K562 (cell line): ENCODE data around the gene FAM149B1. TPM values are rescaled to one million over a fixed set of nuclear protein-coding genes. Genes with fewer than 3 reads are reported as not detected.
A peak's percentile ranks its signal among the peaks of the same experiment; 100 is the strongest.

Source experiments
- BACH1 ChIP-seq: fragments of 200-800 bp; sonication (Bioruptor generic); IDR thresholded peaks from 2 replicates; pipeline ENCODE4 v1.6.1; 2016; ENCODE audit warnings: missing genetic modification characterization, missing compliant biosample characterization
- CBFA2T3 ChIP-seq: fragments of 450-650 bp; IDR thresholded peaks from 2 replicates; pipeline ENCODE4 v1.6.1; 2017
- CEBPB ChIP-seq: fragments of 450-650 bp; IDR thresholded peaks from 2 replicates; pipeline ENCODE4 v1.6.1; 2016; ENCODE audit warnings: missing genetic modification characterization, missing compliant biosample characterization
- CHCHD3 ChIP-seq: fragments of 250-450 bp; sonication (Bioruptor Pico); IDR thresholded peaks from 2 replicates; pipeline ENCODE4 v2.1.2; 2022; ENCODE audit warnings: mild to moderate bottlenecking
- CREM ChIP-seq: IDR thresholded peaks from 2 replicates; pipeline ENCODE4 v1.6.1; 2014; ENCODE audit warnings: antibody characterized with exemption, low read depth
- ESRRA ChIP-seq: fragments of 450-650 bp; IDR thresholded peaks from 2 replicates; pipeline ENCODE4 v1.6.1; 2014; ENCODE audit warnings: low read depth, mild to moderate bottlenecking, moderate library complexity, borderline replicate concordance
- FOXJ2 ChIP-seq: fragments of 200-800 bp; sonication (Bioruptor generic); IDR thresholded peaks from 2 replicates; pipeline ENCODE4 v1.6.1; 2016; ENCODE audit warnings: missing genetic modification characterization, missing compliant biosample characterization
- GTF2F1 ChIP-seq: IDR thresholded peaks from 2 replicates; pipeline ENCODE4 v1.6.1; 2011; ENCODE audit warnings: low read depth, low read length, improper control_type of control experiment
- MCM5 ChIP-seq: fragments of 450-650 bp; IDR thresholded peaks from 2 replicates; pipeline ENCODE4 v1.6.1; 2016; ENCODE audit warnings: low read depth
- NBN ChIP-seq: fragments of 450-650 bp; IDR thresholded peaks from 2 replicates; pipeline ENCODE4 v1.6.1; 2016; ENCODE audit warnings: low read depth, mild to moderate bottlenecking
- NCOA6 ChIP-seq: fragments of 450-650 bp; IDR thresholded peaks from 2 replicates; pipeline ENCODE4 v1.6.1; 2017; ENCODE audit warnings: mild to moderate bottlenecking
- NR2C2 ChIP-seq, 2 experiments: fragments of 200-800 bp in 1 of 2; sonication (Bioruptor generic) in 1 of 2; sonication (generic) in 1 of 2; formaldehyde crosslinking in 1 of 2; IDR thresholded peaks; 2 replicates each; pipeline versions ENCODE4 v1.6.1 to v1.8.0; 2016 to 2022; ENCODE audit warnings: mild to moderate bottlenecking in 1 of 2, missing compliant biosample characterization in 1 of 2, missing genetic modification characterization in 1 of 2, missing genetic modification reagents in 1 of 2
- POLR2A ChIP-seq: fragments of 450-650 bp; conservative IDR thresholded peaks from 2 replicates; pipeline ENCODE4 v1.6.1; 2016
- RAD51 ChIP-seq: fragments of 450-650 bp; IDR thresholded peaks from 2 replicates; pipeline ENCODE4 v1.7.1; 2016; ENCODE audit warnings: low read depth, mild to moderate bottlenecking, borderline replicate concordance
- TOE1 ChIP-seq, 2 experiments: fragments of 450-650 bp in 1 of 2; sonication (generic) in 1 of 2; formaldehyde crosslinking in 1 of 2; IDR thresholded peaks; 2 replicates each; pipeline versions ENCODE4 v1.7.1 to v1.8.0; 2016 to 2022; ENCODE audit warnings: borderline replicate concordance in 2 of 2, mild to moderate bottlenecking in 2 of 2, antibody characterized with exemption in 1 of 2, inconsistent platforms in 1 of 2, low read depth in 1 of 2, missing genetic modification reagents in 1 of 2, moderate library complexity in 1 of 2
- U2AF1 ChIP-seq: fragments of 200-400 bp; formaldehyde crosslinking; optimal IDR thresholded peaks from 2 replicates; pipeline ENCODE3; 2017; ENCODE audit warnings: mild to moderate bottlenecking, low read depth, low read length, moderate library complexity
- ZBTB1 ChIP-seq: sonication (generic); formaldehyde crosslinking; IDR thresholded peaks from 2 replicates; pipeline ENCODE4 v1.8.1; 2023; ENCODE audit warnings: missing genetic modification reagents, low read depth, mild to moderate bottlenecking, borderline replicate concordance
- ZMIZ1 ChIP-seq, 2 experiments: fragments of 150-350 bp in 1 of 2; IDR thresholded peaks; 2 replicates each; pipeline ENCODE4 v1.6.1; 2012 to 2016; ENCODE audit warnings: low read depth in 2 of 2, low read length in 2 of 2, mild to moderate bottlenecking in 1 of 2, moderate library complexity in 1 of 2
- ZNF274 ChIP-seq: IDR thresholded peaks from 2 replicates; pipeline ENCODE4 v1.6.1; 2011; ENCODE audit warnings: low read depth, mild to moderate bottlenecking, low read length, moderate library complexity, borderline replicate concordance
- polyA plus RNA-seq, 8 experiments: library from polyadenylated mRNA; depleted of rRNA in 4 of 8; stranded (reverse) in 5 of 8; unstranded in 3 of 8; fragments of >200 nt; fragmentation: Nextera tagmentation in 2 of 8; fragmentation: Illumina TruSeq in 1 of 8; extraction: Ambion mirVana in 2 of 8; extraction: Trizol in 1 of 8; gene quantifications; 2 replicates each; pipeline versions ENCODE4 v1.2.1 to v1.2.3, GENCODE V29; 2011 to 2014; ENCODE audit warnings: inconsistent platforms in 1 of 8, missing spikeins in 1 of 8
- total RNA-seq, 7 experiments: library from RNA; depleted of rRNA in 6 of 7; stranded (reverse); fragments of >200 nt in 6 of 7; fragmentation: Illumina TruSeq in 2 of 7; extraction: Trizol in 2 of 7; gene quantifications; 2 replicates each; pipeline versions ENCODE4 v1.2.1 to v1.2.3, GENCODE V29; 2011 to 2021; ENCODE audit warnings: low replicate concordance in 1 of 7
- TF ChIP-seq, protein P1 (sequence below): fragments of 450-650 bp; IDR thresholded peaks from one replicate; pipeline ENCODE4 v1.6.1; 2018; ENCODE audit warnings: mild to moderate bottlenecking, moderate library complexity; ENCODE audit not compliant: partially characterized antibody
- TF ChIP-seq, protein P2 (sequence below): fragments of 250-450 bp; sonication (Bioruptor Pico); IDR thresholded peaks from 2 replicates; pipeline ENCODE4 v1.5.0; 2020; ENCODE audit warnings: mild to moderate bottlenecking

The FAM149B1 gene
- total and polyA plus RNA-seq, 9 of the 15 experiments (the other 6 are each of a cell fraction or from before 2014, with no cell fraction given), result 4.2 to 18.5 (median 9.3) TPM

GRCh38 chr10:73244866-73245477, 77.1 kb downstream of the FAM149B1 start (continued):
- TF ChIP-seq ZBTB1 (CRISPR knock-in tag), result no peak
- no peak for TF ChIP-seq CHCHD3 (CRISPR knock-in tag)
- TF ChIP-seq CEBPB, result no peak
- no peak for TF ChIP-seq NCOA6
- TF ChIP-seq, protein P1, sequence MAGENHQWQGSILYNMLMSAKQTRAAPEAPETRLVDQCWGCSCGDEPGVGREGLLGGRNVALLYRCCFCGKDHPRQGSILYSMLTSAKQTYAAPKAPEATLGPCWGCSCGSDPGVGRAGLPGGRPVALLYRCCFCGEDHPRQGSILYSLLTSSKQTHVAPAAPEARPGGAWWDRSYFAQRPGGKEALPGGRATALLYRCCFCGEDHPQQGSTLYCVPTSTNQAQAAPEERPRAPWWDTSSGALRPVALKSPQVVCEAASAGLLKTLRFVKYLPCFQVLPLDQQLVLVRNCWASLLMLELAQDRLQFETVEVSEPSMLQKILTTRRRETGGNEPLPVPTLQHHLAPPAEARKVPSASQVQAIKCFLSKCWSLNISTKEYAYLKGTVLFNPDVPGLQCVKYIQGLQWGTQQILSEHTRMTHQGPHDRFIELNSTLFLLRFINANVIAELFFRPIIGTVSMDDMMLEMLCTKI, result no peak
- peak; percentile 44; the same call in 1 of the 2 replicates for TF ChIP-seq RAD51
- no peak for TF ChIP-seq GTF2F1
- peak; percentile 63 for TF ChIP-seq BACH1
- 0 out of 4 replicates have a peak, but pooled peaks of 1 of the 2 experiments have one; percentile 55 for TF ChIP-seq ZMIZ1 (IDR thresholded peaks at IDR 0.05; ENCODE audit: low read depth in 2 of 2, low read length in 2 of 2)
- peak; percentile 99 for TF ChIP-seq CBFA2T3
- TF ChIP-seq TOE1 (IDR thresholded peaks at IDR 0.05; ENCODE audit: borderline replicate concordance), result peak; percentile 47; the same call in 1 of the 2 replicates
- TF ChIP-seq TOE1 (CRISPR knock-in tag; IDR thresholded peaks at IDR 0.05; ENCODE audit: borderline replicate concordance, low read depth), result no peak
- peak; percentile 71 for TF ChIP-seq POLR2A
- TF ChIP-seq NBN, result peak; percentile 95
- TF ChIP-seq U2AF1, result no peak
- no peak for TF ChIP-seq NR2C2 (CRISPR knock-in tag; IDR thresholded peaks at IDR 0.05)
- no peak for TF ChIP-seq NR2C2 (tag; IDR thresholded peaks at IDR 0.05)
- 0 out of 2 replicates have a peak, but pooled peaks have one; percentile 19 for TF ChIP-seq ZNF274
- TF ChIP-seq, protein P2, sequence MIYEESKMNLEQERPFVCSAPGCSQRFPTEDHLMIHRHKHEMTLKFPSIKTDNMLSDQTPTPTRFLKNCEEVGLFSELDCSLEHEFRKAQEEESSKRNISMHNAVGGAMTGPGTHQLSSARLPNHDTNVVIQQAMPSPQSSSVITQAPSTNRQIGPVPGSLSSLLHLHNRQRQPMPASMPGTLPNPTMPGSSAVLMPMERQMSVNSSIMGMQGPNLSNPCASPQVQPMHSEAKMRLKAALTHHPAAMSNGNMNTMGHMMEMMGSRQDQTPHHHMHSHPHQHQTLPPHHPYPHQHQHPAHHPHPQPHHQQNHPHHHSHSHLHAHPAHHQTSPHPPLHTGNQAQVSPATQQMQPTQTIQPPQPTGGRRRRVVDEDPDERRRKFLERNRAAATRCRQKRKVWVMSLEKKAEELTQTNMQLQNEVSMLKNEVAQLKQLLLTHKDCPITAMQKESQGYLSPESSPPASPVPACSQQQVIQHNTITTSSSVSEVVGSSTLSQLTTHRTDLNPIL (CRISPR knock-in tag), result no peak
- TF ChIP-seq CREM, result peak; percentile 53; the same call in 1 of the 2 replicates
- TF ChIP-seq FOXJ2 (tag), result 0 out of 2 replicates have a peak, but pooled peaks have one; percentile 28
- TF ChIP-seq MCM5, result no peak
- peak; percentile 47; the same call in 1 of the 2 replicates for TF ChIP-seq ESRRA
